SK-N-SH (cell line): ENCODE measurements around the gene LRRC26. TPM values are rescaled to one million over a fixed set of nuclear protein-coding genes. Genes with fewer than 3 reads are reported as not detected.
A peak's percentile ranks its signal among the peaks of the same experiment; 100 is the strongest.

Experiments
- CTCF ChIA-PET: fragments of 300-600, 350-600 bp; formaldehyde crosslinking; extraction: SDS; loops from one replicate; lab custom pipeline; 2021; lab: Yijun Ruan, JAX
- POLR2A ChIA-PET: fragments of 350-600 bp; sonication (Branson Sonifier 250); formaldehyde crosslinking; extraction: SDS; loops from one replicate; lab custom pipeline; 2020; ENCODE audit warnings: antibody characterized with exemption, inconsistent platforms; lab: Yijun Ruan, JAX
- DNase-seq: peaks from one replicate; pipeline ENCODE4 v3.0.0; 2012
- H2AFZ ChIP-seq: fragments of 200-600 bp; sonication (generic); 2 replicates; pipeline ENCODE4 v1.8.1; 2016; ENCODE audit warnings: antibody characterized with exemption, mild to moderate bottlenecking, low read depth
- H3F3A ChIP-seq: fragments of 200-600 bp; sonication (generic); replicated peaks from 2 replicates; pipeline ENCODE3; 2016; ENCODE audit warnings: antibody characterized with exemption, mild to moderate bottlenecking; ENCODE audit not compliant: insufficient read depth
- H3K27ac ChIP-seq, 2 experiments: fragments of 200-500 bp in 1 of 2; fragments of 200-600 bp in 1 of 2; sonication (Bioruptor generic) in 1 of 2; sonication (generic), shearing (Covaris generic) in 1 of 2; 2 replicates each; pipeline versions ENCODE4 v1.5.1 to v1.6.1; 2014 to 2016; ENCODE audit warnings: low read depth in 2 of 2, inconsistent platforms in 1 of 2, low read length in 1 of 2, mild to moderate bottlenecking in 1 of 2, mixed read lengths in 1 of 2
- H3K27me3 ChIP-seq: fragments of 200-600 bp; sonication (generic), shearing (Covaris generic); 2 replicates; pipeline ENCODE4 v1.6.1; 2016; ENCODE audit warnings: mixed run types; ENCODE audit not compliant: insufficient read depth
- H3K36me3 ChIP-seq, 2 experiments: fragments of 200-500 bp in 1 of 2; fragments of 200-600 bp in 1 of 2; sonication (Bioruptor generic) in 1 of 2; sonication (generic) in 1 of 2; replicated peaks in 1 of 2; 2 replicates each; pipeline versions ENCODE3 to v1.5.1; 2014 to 2016; ENCODE audit warnings: low read length in 1 of 2, mild to moderate bottlenecking in 1 of 2; ENCODE audit not compliant: insufficient read depth in 2 of 2, control insufficient read depth in 1 of 2
- H3K4me1 ChIP-seq, 2 experiments: fragments of 200-500 bp in 1 of 2; fragments of 200-600 bp in 1 of 2; sonication (Bioruptor generic) in 1 of 2; sonication (generic), shearing (Covaris generic) in 1 of 2; 2 replicates each; pipeline versions ENCODE4 v1.5.1 to v1.6.1; 2014 to 2016; ENCODE audit warnings: low read depth in 1 of 2, low read length in 1 of 2, mixed run types in 1 of 2; ENCODE audit not compliant: insufficient read depth in 2 of 2, control insufficient read depth in 1 of 2
- H3K4me2 ChIP-seq: fragments of 200-600 bp; sonication (generic), shearing (Covaris generic); 2 replicates; pipeline ENCODE4 v1.6.1; 2017; ENCODE audit warnings: mixed run types
- H3K4me3 ChIP-seq, 2 experiments: fragments of 200-500 bp in 1 of 2; fragments of 200-600 bp in 1 of 2; sonication (Bioruptor generic) in 1 of 2; sonication (generic), shearing (Covaris generic) in 1 of 2; 2 replicates each; pipeline versions ENCODE4 v1.5.1 to v1.8.1; 2014 to 2016; ENCODE audit warnings: low read depth in 2 of 2, inconsistent platforms in 1 of 2, low read length in 1 of 2, mild to moderate bottlenecking in 1 of 2, mixed read lengths in 1 of 2, moderate library complexity in 1 of 2
- H3K79me2 ChIP-seq: fragments of 200-600 bp; sonication (generic); 2 replicates; pipeline ENCODE4 v1.8.1; 2017; ENCODE audit warnings: mild to moderate bottlenecking; ENCODE audit not compliant: insufficient read depth
- H3K9ac ChIP-seq: fragments of 200-600 bp; sonication (generic); 2 replicates; pipeline ENCODE4 v1.6.1; 2017; ENCODE audit warnings: mixed run types
- H3K9me2 ChIP-seq: fragments of 200-600 bp; sonication (generic); 2 replicates; pipeline ENCODE4 v1.6.1; 2017; ENCODE audit warnings: mixed run types
- H3K9me3 ChIP-seq: fragments of 200-600 bp; sonication (generic); 2 replicates; pipeline ENCODE4 v1.6.1; 2017; ENCODE audit warnings: mixed run types, mild to moderate bottlenecking, moderate library complexity
- H4K20me1 ChIP-seq: fragments of 200-600 bp; sonication (generic); 2 replicates; pipeline ENCODE4 v1.6.1; 2017; ENCODE audit warnings: mild to moderate bottlenecking, mixed run types; ENCODE audit not compliant: insufficient read depth
- CHD2 ChIP-seq: fragments of 150-350 bp; IDR thresholded peaks from 2 replicates; pipeline ENCODE4 v1.6.1; 2018; ENCODE audit warnings: low read length; ENCODE audit not compliant: partially characterized antibody
- ELF1 ChIP-seq: IDR thresholded peaks from 2 replicates; pipeline ENCODE4 v1.4.0; 2012
- EP300 ChIP-seq, 2 experiments: IDR thresholded peaks; 2 replicates each; pipeline versions ENCODE4 v1.4.0 to v1.6.1; 2012; ENCODE audit warnings: borderline replicate concordance in 1 of 2, low read depth in 1 of 2, low read length in 1 of 2
- FOXJ3 ChIP-seq: sonication (generic); formaldehyde crosslinking; IDR thresholded peaks from 2 replicates; pipeline ENCODE4 v1.5.1; 2020; ENCODE audit warnings: mild to moderate bottlenecking, missing genetic modification reagents
- FOXM1 ChIP-seq: IDR thresholded peaks from 2 replicates; pipeline ENCODE4 v1.4.0; 2012; ENCODE audit warnings: low read depth, mild to moderate bottlenecking
- GABPA ChIP-seq: IDR thresholded peaks from 2 replicates; pipeline ENCODE4 v1.4.0; 2012; ENCODE audit warnings: low read depth, mild to moderate bottlenecking
- MEF2A ChIP-seq: IDR thresholded peaks from 2 replicates; pipeline ENCODE4 v1.4.0; 2012; ENCODE audit warnings: low read depth, borderline replicate concordance
- NFIC ChIP-seq: IDR thresholded peaks from 2 replicates; pipeline ENCODE4 v1.4.0; 2012; ENCODE audit warnings: borderline replicate concordance
- NRF1 ChIP-seq: IDR thresholded peaks from 2 replicates; pipeline ENCODE4 v1.6.1; 2012; ENCODE audit warnings: low read depth, mild to moderate bottlenecking, low read length
- RAD21 ChIP-seq: IDR thresholded peaks from 2 replicates; pipeline ENCODE4 v1.6.1; 2012; ENCODE audit warnings: mild to moderate bottlenecking, low read length
- RCOR1 ChIP-seq: fragments of 150-350 bp; IDR thresholded peaks from 2 replicates; pipeline ENCODE4 v1.6.1; 2017; ENCODE audit warnings: antibody characterized with exemption, low read length
- RFX5 ChIP-seq: IDR thresholded peaks from 2 replicates; pipeline ENCODE4 v1.6.1; 2012; ENCODE audit warnings: mild to moderate bottlenecking, improper control_type of control experiment, low read length
- SIN3A ChIP-seq: IDR thresholded peaks from 2 replicates; pipeline ENCODE4 v1.6.1; 2012; ENCODE audit warnings: low read depth, mild to moderate bottlenecking, low read length, moderate library complexity, borderline replicate concordance
- SMC3 ChIP-seq: IDR thresholded peaks from 2 replicates; pipeline ENCODE4 v1.6.1; 2012; ENCODE audit warnings: low read depth, low read length, improper control_type of control experiment
- TAF1 ChIP-seq: IDR thresholded peaks from 2 replicates; pipeline ENCODE4 v1.6.1; 2012; ENCODE audit warnings: low read depth, mild to moderate bottlenecking, low read length, moderate library complexity, borderline replicate concordance
- TCF12 ChIP-seq: IDR thresholded peaks from 2 replicates; pipeline ENCODE4 v1.4.0; 2012
- YY1 ChIP-seq: IDR thresholded peaks from 2 replicates; pipeline ENCODE4 v1.4.0; 2012; ENCODE audit warnings: low read depth, mild to moderate bottlenecking
- WGBS: methylation state at CpG from one replicate; pipeline ENCODE4 v1.1.6; 2017; ENCODE audit warnings: low lambda C conversion rate; 5-methylcytosine and 5-hydroxymethylcytosine counted together
- polyA plus RNA-seq, 3 experiments: library from polyadenylated mRNA; depleted of rRNA; stranded (reverse); fragments of >200 nt; gene quantifications; 2 replicates each; pipeline ENCODE4 v1.2.3, GENCODE V29; 2012
- TF ChIP-seq, protein P1 (sequence below): fragments of 150-350 bp; IDR thresholded peaks from 2 replicates; pipeline ENCODE4 v1.6.1; 2017; ENCODE audit warnings: antibody characterized with exemption, low read length, low read depth, borderline replicate concordance
- TF ChIP-seq, protein P2 (sequence below): IDR thresholded peaks from 2 replicates; pipeline ENCODE4; 2012
- TF ChIP-seq, protein P3 (sequence below): IDR thresholded peaks from 2 replicates; pipeline ENCODE4 v1.6.1; 2012; ENCODE audit warnings: mild to moderate bottlenecking, low read depth, low read length, moderate library complexity

The LRRC26 gene
- polyA plus RNA-seq, 1 of the 3 experiments (the other 2 are of a cell fraction) = not detected

DNA sequence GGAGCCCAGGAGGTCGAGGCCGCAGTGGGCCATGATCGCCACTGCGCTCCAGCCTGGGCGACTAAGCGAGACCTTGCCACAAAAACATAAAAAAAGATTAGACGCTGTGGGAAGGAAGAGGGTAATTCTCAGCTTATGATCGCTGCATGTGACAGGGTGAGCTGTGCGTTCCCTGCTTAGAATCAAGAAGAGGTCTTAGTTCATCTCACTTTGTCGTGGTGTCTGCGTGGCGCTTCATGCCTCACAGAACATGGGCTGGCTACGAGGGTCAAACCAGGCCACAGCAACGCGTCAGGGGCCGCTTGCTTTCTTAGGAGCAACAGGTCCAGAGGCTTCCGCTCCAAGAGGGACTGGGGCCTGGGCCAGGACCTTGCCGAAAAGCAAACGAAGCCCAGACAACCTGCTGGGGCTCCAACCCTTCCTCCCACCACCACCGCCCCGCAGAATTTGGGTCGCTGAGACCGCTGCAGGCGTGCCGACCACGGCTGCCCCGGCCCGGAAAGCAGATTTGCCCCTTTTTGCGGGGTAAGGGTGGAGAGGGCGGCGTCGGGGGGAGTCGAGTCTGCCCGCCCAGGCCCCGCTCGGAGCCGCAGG lies 40.9 kb downstream of the LRRC26 start:
- peak overlapping the region; percentile 82 for H3K9ac ChIP-seq
- peak overlapping the region; percentile 77 to 89 for H3K4me3 ChIP-seq
- H3K9me2 ChIP-seq = no peaks in the 10 kb centered on the region
- ChIA-PET CTCF (interaction anchor here (0.9 to 2.7 kb wide), 11 partner anchors 10 to 107 kb away, joined by 3 to 14 read pairs (median 4); partner anchors contain the start of genes GRIN1 and NPDC1), POLR2A (interaction anchor here (0.9 to 2.6 kb wide), 13 partner anchors 10 to 126 kb away, joined by 3 to 32 read pairs (median 8); partner anchors contain the start of genes GRIN1, MAN1B1, NELFB and RNF208)
- H3K79me2 ChIP-seq = peaks cover 50% of the 10 kb centered on the region
- TF ChIP-seq MEF2A (no peak), RFX5 (no peak), NFIC (no peak), RAD21 (no peak), NRF1 (no peak), GABPA (no peak), EP300 (IDR thresholded peaks at IDR 0.05; ENCODE audit: borderline replicate concordance in 1 of 2, low read depth in 1 of 2, low read length in 1 of 2) (no peak)
- no peaks in the 10 kb centered on the region for H3K27me3 ChIP-seq
- no peaks in the 10 kb centered on the region for H4K20me1 ChIP-seq
- peak; percentile 50 for DNase-seq
- H2AFZ ChIP-seq = peak overlapping the region; percentile 56; the same call in 1 of the 2 replicates
- H3F3A ChIP-seq = peaks cover 3% of the 10 kb centered on the region
- no peaks in the 10 kb centered on the region for H3K9me3 ChIP-seq
- 32% methylated on average over 16 of the region's 37 CpGs for WGBS
- H3K36me3 ChIP-seq = no peaks in the 10 kb centered on the region
- H3K4me1 ChIP-seq = peaks cover 3 to 18% of the 10 kb centered on the region in 2 experiments; a peak in 3 of 4 replicates
- H3K4me2 ChIP-seq = peak overlapping the region; percentile 89
- peak overlapping the region; percentile 56 to 87; a peak in 3 of 4 replicates for H3K27ac ChIP-seq

DNA sequence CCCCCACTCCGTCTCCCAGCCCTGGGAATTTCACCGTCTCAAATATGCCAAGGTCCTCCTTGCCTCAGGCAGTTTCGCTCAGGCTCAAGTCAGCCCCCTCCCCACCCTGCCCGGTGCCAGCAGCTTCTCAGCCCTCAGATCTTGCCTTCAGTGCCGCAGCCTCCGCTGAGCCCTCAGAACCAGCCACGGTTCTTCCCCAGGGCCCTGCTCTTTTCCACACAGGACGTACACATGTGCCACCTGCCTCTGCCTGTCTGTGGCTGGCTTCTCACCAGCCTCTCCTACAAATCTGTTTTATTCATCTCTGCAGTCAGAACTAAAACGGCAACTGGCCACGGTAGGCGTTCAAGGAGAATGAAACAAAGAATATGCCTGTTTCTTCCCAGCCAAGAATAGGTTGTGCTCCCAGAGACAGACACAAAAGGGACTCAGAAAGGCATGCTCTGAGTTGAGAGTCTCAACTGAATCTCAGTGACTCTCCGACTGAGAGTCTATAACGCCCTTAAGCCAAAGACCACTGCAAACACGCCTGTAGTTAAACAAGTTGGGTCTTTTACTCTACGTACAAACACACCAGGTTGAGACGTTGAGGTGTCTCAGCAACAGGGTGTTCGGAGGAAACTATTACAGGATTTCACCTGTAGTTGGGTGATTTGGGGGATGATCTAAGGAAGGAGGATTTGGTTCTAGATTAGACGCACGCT lies 41.5 kb downstream of the LRRC26 start:
- H3K4me3 ChIP-seq = peak overlapping the region; percentile 77 to 89
- H2AFZ ChIP-seq = no peak overlapping the region
- peak overlapping the region; percentile 82 for H3K9ac ChIP-seq
- H3K9me2 ChIP-seq = no peaks in the 10 kb centered on the region
- no peak for DNase-seq
- peak overlapping the region; percentile 89 for H3K4me2 ChIP-seq
- H3K27me3 ChIP-seq = no peaks in the 10 kb centered on the region
- ChIA-PET CTCF (interaction anchor here (1.1 to 2.7 kb wide), 4 partner anchors 11 to 108 kb away, joined by 3 to 14 read pairs (median 8); partner anchors contain the start of genes GRIN1 and NPDC1), POLR2A (interaction anchor here (2.6 kb wide), 1 partner anchor 10 kb away, joined by 32 read pairs; the partner anchor contains the start of gene GRIN1)
- H3K27ac ChIP-seq = peak overlapping the region in 1 of 2 experiments; percentile 87; a peak in 2 of 4 replicates
- H3F3A ChIP-seq = peaks cover 7% of the 10 kb centered on the region
- H3K9me3 ChIP-seq = no peaks in the 10 kb centered on the region
- no peaks in the 10 kb centered on the region for H3K36me3 ChIP-seq
- peaks cover 55% of the 10 kb centered on the region for H3K79me2 ChIP-seq
- no peaks in the 10 kb centered on the region for H4K20me1 ChIP-seq
- peaks cover 3 to 18% of the 10 kb centered on the region in 2 experiments; a peak in 3 of 4 replicates for H3K4me1 ChIP-seq
- 66% methylated on average over 17 of the region's 19 CpGs for WGBS
- TF ChIP-seq SMC3 = no peak
- TF ChIP-seq TCF12 = no peak
- no peak for TF ChIP-seq CHD2
- TF ChIP-seq SIN3A = no peak
- TF ChIP-seq RAD21 = no peak
- TF ChIP-seq, protein P1, sequence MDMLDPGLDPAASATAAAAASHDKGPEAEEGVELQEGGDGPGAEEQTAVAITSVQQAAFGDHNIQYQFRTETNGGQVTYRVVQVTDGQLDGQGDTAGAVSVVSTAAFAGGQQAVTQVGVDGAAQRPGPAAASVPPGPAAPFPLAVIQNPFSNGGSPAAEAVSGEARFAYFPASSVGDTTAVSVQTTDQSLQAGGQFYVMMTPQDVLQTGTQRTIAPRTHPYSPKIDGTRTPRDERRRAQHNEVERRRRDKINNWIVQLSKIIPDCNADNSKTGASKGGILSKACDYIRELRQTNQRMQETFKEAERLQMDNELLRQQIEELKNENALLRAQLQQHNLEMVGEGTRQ = no peak
- TF ChIP-seq RCOR1 = no peak
- no peak for TF ChIP-seq FOXJ3 (CRISPR knock-in tag)
- no peak for TF ChIP-seq GABPA
- TF ChIP-seq YY1 = no peak
- no peak for TF ChIP-seq MEF2A
- TF ChIP-seq, protein P2, sequence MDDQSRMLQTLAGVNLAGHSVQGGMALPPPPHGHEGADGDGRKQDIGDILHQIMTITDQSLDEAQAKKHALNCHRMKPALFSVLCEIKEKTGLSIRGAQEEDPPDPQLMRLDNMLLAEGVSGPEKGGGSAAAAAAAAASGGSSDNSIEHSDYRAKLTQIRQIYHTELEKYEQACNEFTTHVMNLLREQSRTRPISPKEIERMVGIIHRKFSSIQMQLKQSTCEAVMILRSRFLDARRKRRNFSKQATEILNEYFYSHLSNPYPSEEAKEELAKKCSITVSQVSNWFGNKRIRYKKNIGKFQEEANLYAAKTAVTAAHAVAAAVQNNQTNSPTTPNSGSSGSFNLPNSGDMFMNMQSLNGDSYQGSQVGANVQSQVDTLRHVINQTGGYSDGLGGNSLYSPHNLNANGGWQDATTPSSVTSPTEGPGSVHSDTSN = no peak
- TF ChIP-seq NRF1 = no peak
- no peak for TF ChIP-seq TAF1
- TF ChIP-seq FOXM1 = no peak
- TF ChIP-seq, protein P3, sequence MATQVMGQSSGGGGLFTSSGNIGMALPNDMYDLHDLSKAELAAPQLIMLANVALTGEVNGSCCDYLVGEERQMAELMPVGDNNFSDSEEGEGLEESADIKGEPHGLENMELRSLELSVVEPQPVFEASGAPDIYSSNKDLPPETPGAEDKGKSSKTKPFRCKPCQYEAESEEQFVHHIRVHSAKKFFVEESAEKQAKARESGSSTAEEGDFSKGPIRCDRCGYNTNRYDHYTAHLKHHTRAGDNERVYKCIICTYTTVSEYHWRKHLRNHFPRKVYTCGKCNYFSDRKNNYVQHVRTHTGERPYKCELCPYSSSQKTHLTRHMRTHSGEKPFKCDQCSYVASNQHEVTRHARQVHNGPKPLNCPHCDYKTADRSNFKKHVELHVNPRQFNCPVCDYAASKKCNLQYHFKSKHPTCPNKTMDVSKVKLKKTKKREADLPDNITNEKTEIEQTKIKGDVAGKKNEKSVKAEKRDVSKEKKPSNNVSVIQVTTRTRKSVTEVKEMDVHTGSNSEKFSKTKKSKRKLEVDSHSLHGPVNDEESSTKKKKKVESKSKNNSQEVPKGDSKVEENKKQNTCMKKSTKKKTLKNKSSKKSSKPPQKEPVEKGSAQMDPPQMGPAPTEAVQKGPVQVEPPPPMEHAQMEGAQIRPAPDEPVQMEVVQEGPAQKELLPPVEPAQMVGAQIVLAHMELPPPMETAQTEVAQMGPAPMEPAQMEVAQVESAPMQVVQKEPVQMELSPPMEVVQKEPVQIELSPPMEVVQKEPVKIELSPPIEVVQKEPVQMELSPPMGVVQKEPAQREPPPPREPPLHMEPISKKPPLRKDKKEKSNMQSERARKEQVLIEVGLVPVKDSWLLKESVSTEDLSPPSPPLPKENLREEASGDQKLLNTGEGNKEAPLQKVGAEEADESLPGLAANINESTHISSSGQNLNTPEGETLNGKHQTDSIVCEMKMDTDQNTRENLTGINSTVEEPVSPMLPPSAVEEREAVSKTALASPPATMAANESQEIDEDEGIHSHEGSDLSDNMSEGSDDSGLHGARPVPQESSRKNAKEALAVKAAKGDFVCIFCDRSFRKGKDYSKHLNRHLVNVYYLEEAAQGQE = no peak
- no peak for TF ChIP-seq ELF1
